ENCODE data around the gene KAT7. TPM values are rescaled to one million over a fixed set of nuclear protein-coding genes. Genes with fewer than 3 reads are reported as not detected.

Gene KAT7
- polyA plus RNA-seq, 3 donors from 2014 or later: 32.3 to 67.2 (median 37.9) TPM

GRCh38 chr17:49859991-49860953 is 71.8 kb downstream of the KAT7 start:
- no peak overlapping the region for H3K4me3 Mint-ChIP-seq
- peaks cover 2 to 5% (median 4%) of the 10 kb centered on the region in 3 donors for H3K27me3 Mint-ChIP-seq (ENCODE audit: low read depth in 3 of 3)

GRCh38 chr17:49861150-49861884 is 72.8 kb downstream of the KAT7 start:
- DNase-seq: peak; percentile 33 to 60 (median 56)
- Mint-ChIP-seq H3K4me3 (no peak overlapping the region), H3K4me1 (peaks cover 2 to 7% of the 10 kb centered on the region in 2 donors), H3K27ac (no peak overlapping the region), H3K9me3 (no peaks in the 10 kb centered on the region), H3K36me3 (no peaks in the 10 kb centered on the region), H3K27me3 (ENCODE audit: low read depth in 3 of 3) (peaks cover 2 to 5% (median 4%) of the 10 kb centered on the region in 3 donors)

More at GRCh38 chr17:49859991-49860953, 71.8 kb downstream of the KAT7 start:
- H3K36me3 Mint-ChIP-seq: no peaks in the 10 kb centered on the region
- DNase-seq: no peak
- H3K9me3 Mint-ChIP-seq: no peaks in the 10 kb centered on the region
- peaks cover 2 to 7% of the 10 kb centered on the region in 2 donors for H3K4me1 Mint-ChIP-seq
- H3K27ac Mint-ChIP-seq: no peak overlapping the region

GRCh38 chr17:49862781-49863331 is 74.4 kb downstream of the KAT7 start:
- Mint-ChIP-seq H3K9me3 (no peaks in the 10 kb centered on the region), H3K4me1 (peaks cover 2 to 7% of the 10 kb centered on the region in 2 donors), H3K27me3 (ENCODE audit: low read depth in 3 of 3) (peaks cover 2 to 7% (median 5%) of the 10 kb centered on the region in 3 donors), H3K27ac (no peak overlapping the region), H3K36me3 (no peaks in the 10 kb centered on the region), H3K4me3 (no peak overlapping the region)
- no peak for DNase-seq

- Mint-ChIP-seq H3K9me3 (no peaks in the 10 kb centered on the region), H3K27me3 (ENCODE audit: low read depth in 3 of 3) (peaks cover 3 to 5% (median 4%) of the 10 kb centered on the region in 3 donors), H3K27ac (no peak overlapping the region), H3K36me3 (no peaks in the 10 kb centered on the region), H3K4me1 (peaks cover 2 to 4% of the 10 kb centered on the region in 2 donors), H3K4me3 (no peak overlapping the region)
- DNase-seq: no peak
Observed at GRCh38 chr17:49866019-49866380, 77.5 kb downstream of the KAT7 start.

- H3K36me3 Mint-ChIP-seq: no peaks in the 10 kb centered on the region
- no peak overlapping the region for H3K4me3 Mint-ChIP-seq
- peak overlapping the region in 1 of 6 donors; percentile 2 for H3K27ac Mint-ChIP-seq
- H3K9me3 Mint-ChIP-seq: no peaks in the 10 kb centered on the region
- no peak for DNase-seq
- no peaks in the 10 kb centered on the region for H3K4me1 Mint-ChIP-seq
- H3K27me3 Mint-ChIP-seq (ENCODE audit: low read depth in 3 of 3): peaks cover 2 to 5% (median 4%) of the 10 kb centered on the region in 3 donors
Observed at GRCh38 chr17:49866882-49867413, 78.5 kb downstream of the KAT7 start.

GRCh38 chr17:49869038-49869374 is 80.5 kb downstream of the KAT7 start:
- H3K27ac Mint-ChIP-seq: no peak overlapping the region
- H3K4me1 Mint-ChIP-seq: no peaks in the 10 kb centered on the region
- no peaks in the 10 kb centered on the region for H3K36me3 Mint-ChIP-seq
- DNase-seq: no peak
- no peak overlapping the region for H3K4me3 Mint-ChIP-seq
- peaks cover 2 to 6% (median 5%) of the 10 kb centered on the region in 3 donors for H3K27me3 Mint-ChIP-seq (ENCODE audit: low read depth in 3 of 3)
- H3K9me3 Mint-ChIP-seq: no peaks in the 10 kb centered on the region

- H3K27ac Mint-ChIP-seq: no peak overlapping the region
- no peak overlapping the region for H3K4me3 Mint-ChIP-seq
- peaks cover 2 to 7% (median 6%) of the 10 kb centered on the region in 3 donors for H3K27me3 Mint-ChIP-seq (ENCODE audit: low read depth in 3 of 3)
- DNase-seq: no peak
- H3K36me3 Mint-ChIP-seq: no peaks in the 10 kb centered on the region
- H3K9me3 Mint-ChIP-seq: no peaks in the 10 kb centered on the region
- H3K4me1 Mint-ChIP-seq: no peaks in the 10 kb centered on the region
Observed at GRCh38 chr17:49870298-49870697, 81.8 kb downstream of the KAT7 start.

- Mint-ChIP-seq H3K36me3 (no peaks in the 10 kb centered on the region), H3K4me1 (no peaks in the 10 kb centered on the region), H3K4me3 (no peak overlapping the region), H3K9me3 (no peaks in the 10 kb centered on the region), H3K27ac (no peak overlapping the region), H3K27me3 (ENCODE audit: low read depth in 3 of 3) (peaks cover 2 to 8% (median 7%) of the 10 kb centered on the region in 3 donors)
- no peak for DNase-seq
Observed at GRCh38 chr17:49871211-49871610, 82.7 kb downstream of the KAT7 start.

GRCh38 chr17:49872754-49873377 is 84.4 kb downstream of the KAT7 start:
- no peaks in the 10 kb centered on the region for H3K36me3 Mint-ChIP-seq
- H3K4me1 Mint-ChIP-seq: no peaks in the 10 kb centered on the region
- no peak overlapping the region for H3K4me3 Mint-ChIP-seq
- no peak for DNase-seq
- H3K9me3 Mint-ChIP-seq: no peaks in the 10 kb centered on the region
- no peak overlapping the region for H3K27ac Mint-ChIP-seq
- peaks cover 2 to 9% (median 4%) of the 10 kb centered on the region in 3 donors for H3K27me3 Mint-ChIP-seq (ENCODE audit: low read depth in 3 of 3)

GRCh38 chr17:49873466-49873865 is 85.0 kb downstream of the KAT7 start:
- Mint-ChIP-seq H3K4me3 (no peak overlapping the region), H3K27me3 (ENCODE audit: low read depth in 3 of 3) (peaks cover 4 to 11% (median 6%) of the 10 kb centered on the region in 3 donors), H3K36me3 (no peaks in the 10 kb centered on the region), H3K9me3 (no peaks in the 10 kb centered on the region), H3K4me1 (no peaks in the 10 kb centered on the region), H3K27ac (no peak overlapping the region)
- no peak for DNase-seq

- H3K4me3 Mint-ChIP-seq: no peak overlapping the region
Observed at GRCh38 chr17:49873926-49874325, 85.4 kb downstream of the KAT7 start.

GRCh38 chr17:49874911-49875310 is 86.4 kb downstream of the KAT7 start:
- Mint-ChIP-seq H3K9me3 (no peaks in the 10 kb centered on the region), H3K4me3 (no peak overlapping the region), H3K27ac (no peak overlapping the region), H3K27me3 (ENCODE audit: low read depth in 3 of 3) (peaks cover 4 to 13% (median 9%) of the 10 kb centered on the region in 3 donors), H3K36me3 (no peaks in the 10 kb centered on the region), H3K4me1 (no peaks in the 10 kb centered on the region)
- DNase-seq: no peak

More at GRCh38 chr17:49873926-49874325, 85.4 kb downstream of the KAT7 start:
- Mint-ChIP-seq H3K9me3 (no peaks in the 10 kb centered on the region), H3K27ac (no peak overlapping the region), H3K4me1 (no peaks in the 10 kb centered on the region), H3K36me3 (no peaks in the 10 kb centered on the region), H3K27me3 (ENCODE audit: low read depth in 3 of 3) (peaks cover 4 to 9% (median 8%) of the 10 kb centered on the region in 3 donors)
- DNase-seq: no peak

- no peak for DNase-seq
- no peak overlapping the region for H3K27ac Mint-ChIP-seq
- H3K9me3 Mint-ChIP-seq: no peaks in the 10 kb centered on the region
- H3K36me3 Mint-ChIP-seq: no peaks in the 10 kb centered on the region
- H3K4me3 Mint-ChIP-seq: no peak overlapping the region
- H3K4me1 Mint-ChIP-seq: peaks cover 0 to under 1% of the 10 kb centered on the region in 2 donors
- peaks cover 2 to 15% (median 9%) of the 10 kb centered on the region in 3 donors for H3K27me3 Mint-ChIP-seq (ENCODE audit: low read depth in 3 of 3)
Observed at GRCh38 chr17:49875685-49876084, 87.2 kb downstream of the KAT7 start.

Data from immature natural killer cell (primary cell).